Islet precursor cell (in vitro differentiated cells): ENCODE measurements around the gene MERTK.
A peak's percentile ranks its signal among the peaks of the same experiment; 100 is the strongest.
"Not testable (repeated sequence)": the region's sequence is repeated elsewhere in the genome, so short reads cannot be mapped to it uniquely, and the experiment has no call there.

Experiments
- DNase-seq: peaks from one replicate; pipeline ENCODE4 v3.0.0-alpha.2; 2018

Gene MERTK

DNA sequence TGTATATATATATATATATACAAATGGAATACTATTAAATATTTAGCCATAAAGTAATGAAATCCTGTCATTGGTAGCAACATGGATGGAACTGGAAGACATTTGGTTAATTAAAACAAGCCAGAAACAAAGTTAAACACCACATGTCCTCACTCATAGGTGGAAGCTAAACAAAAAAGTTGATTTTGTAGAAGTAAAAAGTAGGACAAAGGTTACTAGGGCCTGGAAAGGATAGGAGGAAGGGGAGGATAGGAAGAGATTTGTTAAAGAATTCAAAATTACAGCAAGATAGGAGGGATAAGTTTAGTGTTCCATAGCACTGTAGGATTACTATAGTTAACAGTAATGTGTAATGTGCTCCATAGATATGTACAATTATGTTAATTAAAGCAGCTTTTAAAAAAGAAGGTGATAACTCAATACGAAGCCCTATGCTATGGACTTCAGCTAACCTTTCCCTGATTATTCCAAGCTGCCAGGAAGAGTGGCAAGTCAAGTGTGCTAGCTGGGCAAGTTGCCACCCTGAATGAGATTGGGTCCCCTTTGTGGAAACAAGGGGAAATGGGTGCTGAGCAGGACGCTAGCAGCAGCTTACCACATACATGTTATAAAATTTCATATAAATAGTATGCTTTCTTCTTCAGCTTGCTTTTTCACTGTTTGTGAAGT is 12.3 kb downstream of the MERTK start:
- DNase-seq = no peak

DNA sequence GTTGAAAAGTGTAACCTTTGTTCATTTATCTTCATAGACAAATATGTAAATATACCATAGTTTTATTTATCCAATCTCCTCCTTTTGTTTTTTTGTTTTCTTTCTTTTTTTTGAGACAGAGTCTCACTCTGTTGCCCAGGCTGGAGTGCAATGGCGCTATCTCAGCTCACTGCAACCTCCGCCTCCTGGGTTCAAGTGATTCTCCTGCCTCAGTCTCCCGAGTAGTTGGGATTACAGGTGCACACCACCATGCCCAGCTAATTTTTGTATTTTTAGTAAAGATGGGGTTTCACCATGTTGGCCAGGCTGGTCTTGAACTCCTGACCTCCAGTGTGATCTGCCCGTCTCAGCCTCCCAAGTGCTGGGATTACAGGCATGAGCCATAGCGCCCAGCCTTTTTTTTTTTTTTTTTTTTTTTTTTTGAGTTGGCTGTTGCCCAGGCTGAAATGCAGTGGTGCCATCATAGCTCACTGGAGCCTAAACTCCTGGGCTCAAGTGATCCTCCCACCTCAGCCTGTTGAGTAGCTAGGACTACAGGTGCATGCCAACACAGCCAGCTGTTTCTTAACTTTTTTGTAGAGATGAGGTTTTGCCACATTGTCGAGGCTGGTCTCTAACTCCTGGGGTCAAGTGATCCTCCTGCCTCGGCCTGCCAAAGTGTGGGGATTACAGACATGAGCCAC is 13.0 kb downstream of the MERTK start:
- DNase-seq = peak; percentile 7

DNA sequence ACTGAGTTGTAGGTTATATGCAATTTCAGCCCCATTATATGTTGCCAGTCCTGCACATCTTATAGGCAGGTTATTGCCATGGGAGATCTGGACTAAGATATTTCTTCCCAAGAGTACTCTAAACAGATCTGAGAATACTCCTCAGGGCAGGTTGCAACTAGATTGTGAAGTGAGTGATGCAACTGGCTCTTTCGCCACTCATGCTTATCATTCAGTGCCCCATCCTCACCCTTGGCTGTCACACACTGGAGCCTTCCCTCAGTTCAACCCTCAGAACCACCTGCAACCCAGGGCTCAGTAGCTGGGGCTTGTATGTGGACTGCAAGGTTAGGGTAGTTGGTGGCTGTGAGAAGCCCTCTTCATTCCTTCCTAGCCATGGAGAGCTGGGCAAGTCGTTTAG is 14.1 kb downstream of the MERTK start:
- DNase-seq = peak; percentile 50

DNA sequence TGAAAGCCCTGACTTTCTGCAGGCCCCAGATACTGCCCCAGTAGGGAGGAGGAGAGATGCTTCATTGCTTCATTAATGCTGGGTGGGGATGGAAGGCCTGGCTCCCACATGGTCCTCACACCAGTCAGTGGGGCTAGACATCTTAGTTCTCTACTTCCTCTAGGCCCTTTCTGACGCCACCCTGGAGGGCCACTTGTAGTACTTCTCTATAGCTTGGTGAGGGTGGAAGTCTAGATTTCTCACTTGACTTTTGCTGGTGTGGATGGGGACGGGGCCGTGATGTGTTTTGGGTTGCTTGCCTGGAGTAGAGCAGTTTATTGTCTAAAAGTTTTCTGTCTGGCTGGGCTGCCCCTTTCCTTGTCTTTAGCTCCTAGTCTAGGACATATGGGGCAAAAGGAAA is 18.7 kb downstream of the MERTK start:
- no peak for DNase-seq

DNA sequence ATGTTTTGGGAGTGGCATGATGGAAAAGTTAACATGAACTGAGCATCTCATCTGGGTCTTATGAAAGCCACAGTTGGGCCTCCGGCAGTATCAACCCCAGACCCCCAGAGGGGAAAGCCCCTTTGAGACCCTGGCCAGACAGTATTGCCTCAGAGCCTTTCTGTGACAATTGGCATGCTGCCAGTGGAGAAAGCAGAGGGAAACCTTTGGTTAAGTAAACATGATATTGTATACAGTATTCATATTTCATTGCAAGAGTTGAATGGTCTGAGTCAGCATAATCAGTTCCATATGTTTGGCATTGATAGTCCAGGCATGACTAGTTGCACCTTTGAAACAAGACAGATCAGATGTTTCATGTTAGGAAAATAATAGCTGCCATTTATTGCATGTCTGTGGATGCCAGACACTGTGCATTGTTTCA is 20.0 kb downstream of the MERTK start:
- peak; percentile 12 for DNase-seq

DNA sequence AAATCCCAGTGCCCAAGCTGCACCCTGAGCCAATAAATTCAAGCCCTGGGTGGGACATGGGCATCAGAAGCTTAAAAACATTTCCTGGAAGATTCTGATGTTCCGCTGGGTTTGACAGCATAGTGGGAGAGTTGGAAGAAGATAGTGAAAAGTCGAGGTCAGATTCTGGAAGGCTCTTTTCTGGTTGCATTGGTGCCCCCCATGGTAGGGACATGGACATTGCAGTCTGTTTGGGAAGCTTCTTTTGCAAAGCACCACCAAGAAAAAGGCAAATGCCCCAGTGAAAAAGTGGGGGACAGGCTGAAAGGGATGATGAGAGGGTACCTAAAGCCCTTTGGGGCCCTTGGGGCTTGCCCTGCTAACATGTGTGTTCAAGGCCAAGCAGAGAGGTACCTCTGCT is 21.0 kb downstream of the MERTK start:
- DNase-seq = peak; percentile 55

DNA sequence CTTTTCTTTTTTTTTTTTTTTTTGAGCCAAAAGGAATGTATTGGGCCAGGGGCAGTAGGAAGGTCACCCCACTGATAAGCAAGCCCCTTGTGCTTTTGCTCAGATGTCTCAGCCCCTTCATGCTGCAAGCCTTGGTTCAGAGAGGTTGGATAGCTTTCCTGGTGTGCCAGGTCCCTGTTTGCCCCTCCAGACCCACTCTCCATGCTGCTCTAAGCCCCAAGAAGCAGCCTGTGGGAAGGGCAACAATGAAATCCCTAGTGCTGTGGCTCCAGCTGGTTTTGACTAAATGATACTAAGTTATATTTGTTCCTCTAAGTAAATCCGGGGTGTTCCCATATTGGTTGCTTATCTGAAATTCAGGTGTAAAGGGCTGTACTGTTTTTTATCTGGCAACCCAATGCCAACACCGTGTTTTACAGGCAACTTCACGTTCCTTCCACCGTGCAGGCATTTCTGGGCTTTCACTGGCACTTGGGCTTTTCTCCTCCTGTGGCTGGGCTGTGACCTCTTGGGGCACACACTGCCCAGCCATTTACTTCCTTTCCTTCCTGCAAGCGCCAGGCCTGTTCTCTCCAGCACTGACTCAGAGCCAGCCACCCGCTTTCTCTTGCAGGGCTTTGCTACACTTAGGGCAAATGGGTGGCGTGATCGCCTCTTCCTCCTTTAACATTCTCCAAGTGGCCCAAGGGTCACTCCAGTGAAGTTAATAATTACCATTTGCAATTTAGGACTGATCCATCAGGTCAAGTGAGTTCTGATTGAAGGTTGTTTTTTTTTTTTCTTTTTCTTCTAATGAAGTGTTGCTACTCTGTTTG is 21.6 kb downstream of the MERTK start:
- DNase-seq = peak; percentile 73

DNA sequence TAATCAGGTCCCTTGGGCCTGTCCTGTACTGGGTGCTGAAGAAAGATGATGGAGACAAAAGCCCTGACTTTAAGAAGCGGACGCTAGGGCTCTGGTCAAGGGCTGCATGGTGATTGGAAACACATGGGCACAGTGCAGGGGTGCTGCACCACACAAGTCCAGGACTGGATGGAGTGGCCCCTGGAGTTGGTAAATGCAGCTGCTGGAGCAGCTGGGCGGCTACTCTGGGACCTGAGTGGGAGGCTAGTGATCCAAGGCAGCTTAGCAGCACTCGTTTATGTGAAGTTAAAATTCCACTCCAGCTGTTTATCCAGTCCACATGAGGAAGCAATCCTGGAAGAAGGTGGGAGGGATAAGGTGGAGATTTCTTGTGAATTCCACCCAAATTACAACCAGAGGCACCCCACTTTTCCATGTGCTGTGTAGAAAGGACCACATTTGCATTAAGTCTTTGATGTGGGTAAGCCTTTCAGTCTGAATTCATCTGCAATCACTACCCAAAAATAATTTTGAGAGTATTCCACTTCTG is 24.9 kb downstream of the MERTK start:
- DNase-seq = peak; percentile 49

DNA sequence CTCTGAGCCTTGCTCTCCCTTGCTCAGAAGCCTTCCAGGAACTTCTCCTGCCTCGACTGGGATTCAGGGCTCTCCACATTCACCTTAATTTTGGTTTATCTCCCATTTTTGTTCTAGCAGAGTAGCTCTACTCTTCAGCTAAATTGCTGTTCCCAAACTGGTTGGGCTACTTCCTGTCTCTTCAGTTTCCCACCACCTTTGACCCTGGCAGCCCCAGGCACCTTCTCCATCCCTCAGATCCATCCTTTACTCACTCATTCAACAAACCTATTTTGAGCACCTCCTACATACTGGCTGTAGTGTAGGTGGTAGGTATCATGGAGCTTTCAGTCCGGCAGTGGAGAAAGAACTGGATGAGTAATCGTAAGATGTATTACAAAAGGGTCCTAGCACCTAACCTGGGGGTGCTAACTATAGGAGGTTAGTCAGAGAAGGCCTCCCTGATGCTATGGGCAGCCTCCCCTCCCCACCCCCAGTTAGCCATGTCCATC is 26.3 kb downstream of the MERTK start:
- no peak for DNase-seq

DNA sequence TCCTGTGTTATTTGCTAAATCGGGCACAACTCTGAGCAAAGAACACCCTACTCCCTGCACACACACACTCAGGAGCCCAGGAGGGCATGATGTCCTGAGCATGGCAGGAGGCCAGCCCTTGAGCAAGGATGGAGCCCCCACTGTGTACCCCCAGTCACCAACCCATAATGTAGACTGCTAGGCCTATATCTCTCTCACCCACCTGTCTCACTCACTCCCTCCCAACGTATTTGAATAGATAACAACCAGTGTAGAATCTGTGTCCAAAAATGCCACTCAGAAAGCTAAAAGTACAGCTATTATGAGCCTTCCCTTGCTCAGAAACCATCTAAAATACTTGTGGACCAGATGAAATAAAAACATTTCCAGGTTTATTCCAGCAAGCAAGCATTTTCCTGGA is 29.3 kb downstream of the MERTK start:
- no peak for DNase-seq

DNA sequence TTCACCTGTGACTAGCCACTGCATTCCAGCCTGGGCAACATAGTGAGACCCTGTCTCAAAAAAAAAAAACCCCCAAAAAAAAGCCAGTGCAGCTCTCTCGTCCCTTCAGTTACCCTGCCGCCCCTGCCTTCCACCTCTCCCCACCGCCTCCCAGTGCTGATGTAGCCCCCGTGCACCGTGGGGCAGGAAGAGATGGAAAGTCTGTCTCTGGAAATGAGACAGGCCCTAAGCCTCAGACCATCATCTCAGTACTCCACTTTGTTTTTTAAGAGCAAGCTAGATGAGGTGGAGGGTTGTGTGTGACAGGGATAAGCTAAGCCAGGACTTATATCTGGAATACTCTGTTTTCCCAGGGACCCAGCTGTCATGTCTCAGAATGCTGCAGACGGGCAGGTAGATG is 32.0 kb downstream of the MERTK start:
- no peak for DNase-seq

DNA sequence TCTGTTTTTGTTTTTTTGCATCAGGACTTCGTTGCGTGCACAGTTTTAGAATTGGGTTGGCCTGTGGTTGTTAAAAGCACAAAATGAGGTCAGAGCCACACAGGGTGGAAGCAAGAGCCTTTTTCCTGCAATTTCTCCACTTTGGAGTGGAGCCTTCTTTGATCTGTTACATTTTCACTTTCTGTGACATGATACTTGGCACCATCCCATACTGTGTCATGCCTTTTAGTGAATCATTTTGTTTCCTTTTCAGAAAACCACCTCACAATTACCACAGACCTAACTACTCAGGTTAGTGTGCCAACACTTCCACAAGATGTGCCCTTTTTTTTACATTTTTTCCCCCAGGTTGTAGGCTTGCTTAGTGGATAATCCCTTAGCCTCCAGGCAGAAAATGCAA is 32.5 kb downstream of the MERTK start:
- DNase-seq = peak; percentile 19

DNA sequence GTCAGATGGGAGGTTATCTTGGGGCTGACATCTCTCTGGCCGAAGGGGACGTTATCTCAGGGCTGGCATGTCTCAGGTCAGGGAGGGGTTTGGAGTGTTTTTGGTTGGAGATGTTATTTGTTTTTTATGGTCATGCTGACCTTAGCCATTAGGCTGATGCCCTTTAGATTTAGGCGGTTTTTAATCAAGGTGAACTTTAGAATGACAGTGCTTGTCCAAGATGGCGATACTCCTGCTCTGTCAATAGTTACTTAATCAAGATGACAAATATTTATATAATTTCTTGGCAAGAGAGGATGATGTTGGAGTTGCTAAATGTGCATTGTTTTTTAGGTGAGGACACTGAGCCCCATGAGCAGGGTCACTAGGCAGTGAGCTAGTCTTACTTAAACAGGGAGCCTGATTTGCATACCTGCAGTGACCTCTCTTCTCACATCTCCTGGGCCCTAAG is 34.5 kb downstream of the MERTK start:
- DNase-seq = no peak

DNA sequence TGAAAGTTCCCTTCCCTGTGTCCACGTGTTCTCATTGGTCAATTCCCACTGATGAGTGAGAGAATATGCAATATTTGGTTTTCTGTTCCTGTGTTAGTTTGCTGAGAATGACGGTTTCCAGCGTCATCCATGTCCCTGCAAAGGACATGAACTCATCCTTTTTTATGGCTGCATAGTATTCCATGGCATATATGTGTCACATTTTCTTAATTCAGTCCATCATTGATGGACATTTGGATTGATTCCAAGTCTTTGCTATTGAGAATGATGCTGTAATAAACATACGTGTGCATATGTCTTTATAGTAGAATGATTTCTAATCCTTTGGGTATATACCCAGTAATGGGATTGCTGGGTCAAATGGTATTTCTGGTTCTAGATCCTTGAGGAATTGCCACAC is 35.5 kb downstream of the MERTK start:
- not testable (repeated sequence) for DNase-seq

DNA sequence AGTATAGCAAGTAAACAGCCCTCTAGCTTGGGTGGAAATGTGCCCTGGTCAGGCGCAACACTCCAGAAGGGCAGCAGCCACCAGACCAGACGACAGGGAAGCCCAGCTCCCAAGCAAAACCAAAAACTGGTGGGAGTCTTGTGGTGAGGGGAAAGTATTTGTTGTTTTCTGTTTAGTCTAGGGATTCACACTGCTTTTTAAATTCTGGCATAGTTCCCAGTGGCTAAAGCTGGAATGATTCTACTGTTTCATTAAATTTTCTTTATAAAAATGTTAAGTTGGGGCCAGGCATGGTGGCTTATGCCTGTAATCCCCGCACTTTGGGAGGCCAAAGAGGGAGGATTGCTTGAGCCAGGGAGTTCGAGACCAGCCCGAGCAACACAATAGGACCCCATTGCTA is 38.5 kb downstream of the MERTK start:
- DNase-seq = no peak

DNA sequence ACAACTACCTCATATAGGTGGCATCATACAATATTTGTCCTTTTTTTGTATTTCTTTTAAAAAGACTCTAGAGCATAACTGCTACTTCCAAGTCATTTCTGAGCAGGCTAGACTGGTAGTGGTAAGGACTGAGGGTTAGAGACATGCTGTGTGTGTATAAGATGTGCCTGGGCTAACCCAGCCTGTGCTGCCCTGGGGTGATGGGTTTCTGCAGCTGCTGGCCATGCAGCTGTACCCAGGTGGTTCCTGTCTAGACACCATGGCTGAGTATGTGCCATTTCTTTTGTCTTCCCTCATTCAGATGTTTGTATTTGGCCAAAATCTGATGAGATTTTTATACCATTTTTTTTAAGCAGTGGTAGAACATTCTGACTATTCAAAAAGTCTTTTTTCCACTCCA is 40.0 kb downstream of the MERTK start:
- DNase-seq = no peak

DNA sequence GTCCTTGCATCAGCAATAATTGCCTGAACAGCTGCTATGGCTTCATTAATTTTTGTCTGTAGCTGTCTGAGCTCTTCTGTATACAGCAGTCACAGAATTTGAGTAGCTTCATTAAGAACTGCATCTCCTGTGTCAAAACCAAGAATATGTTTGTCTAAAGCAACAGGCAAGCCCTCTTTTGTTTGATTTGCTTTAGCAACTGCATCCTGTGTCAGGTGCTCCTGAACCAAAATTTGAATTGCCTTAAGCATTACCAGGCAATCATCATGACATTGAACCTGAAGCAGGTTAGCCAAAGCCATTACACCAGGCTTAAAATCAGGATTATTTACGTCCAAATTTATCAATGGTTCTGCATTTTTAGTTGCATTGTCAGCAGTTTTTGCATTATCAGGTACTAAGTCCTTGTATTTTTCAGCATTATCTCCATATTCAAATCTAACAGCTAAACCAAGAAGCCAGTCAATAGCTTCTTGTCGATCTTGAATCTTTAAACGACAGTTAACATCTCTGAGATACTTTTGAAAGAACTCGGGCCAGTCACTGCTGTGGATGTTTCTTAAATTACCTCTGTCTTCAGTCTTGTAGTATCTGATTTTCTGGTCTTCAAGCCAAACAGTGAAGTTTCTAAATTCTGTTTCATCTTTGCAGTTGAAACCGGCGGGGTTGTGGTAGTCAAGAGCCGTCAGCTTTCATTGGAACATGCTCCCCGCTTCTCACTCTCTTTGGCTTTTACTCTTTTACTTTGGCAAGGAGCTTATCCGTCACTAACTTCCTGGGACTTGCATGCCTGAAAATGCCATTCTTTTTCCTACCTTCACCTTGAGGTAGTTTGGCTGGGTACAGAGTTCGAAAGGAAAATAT is 42.2 kb downstream of the MERTK start:
- DNase-seq = no peak

DNA sequence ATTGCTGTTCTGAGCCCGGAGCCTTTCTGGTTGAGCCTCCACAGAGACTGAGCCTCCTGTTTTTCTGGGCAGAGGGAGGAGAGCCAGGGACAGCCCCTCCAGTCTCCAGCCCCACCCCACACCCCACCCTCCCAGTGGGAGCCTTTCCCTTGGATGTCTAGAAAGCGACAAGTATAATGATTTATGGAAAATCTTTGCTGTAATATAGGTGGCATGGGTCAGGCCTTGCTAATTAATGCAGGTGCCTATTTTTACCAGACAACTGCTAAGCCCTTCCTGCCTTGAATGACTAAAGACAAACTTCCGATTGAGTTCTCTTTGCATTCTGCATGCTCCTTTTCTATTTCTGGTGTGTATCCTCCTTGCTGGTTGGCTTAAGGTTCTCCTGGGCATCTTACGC is 43.1 kb downstream of the MERTK start:
- no peak for DNase-seq

DNA sequence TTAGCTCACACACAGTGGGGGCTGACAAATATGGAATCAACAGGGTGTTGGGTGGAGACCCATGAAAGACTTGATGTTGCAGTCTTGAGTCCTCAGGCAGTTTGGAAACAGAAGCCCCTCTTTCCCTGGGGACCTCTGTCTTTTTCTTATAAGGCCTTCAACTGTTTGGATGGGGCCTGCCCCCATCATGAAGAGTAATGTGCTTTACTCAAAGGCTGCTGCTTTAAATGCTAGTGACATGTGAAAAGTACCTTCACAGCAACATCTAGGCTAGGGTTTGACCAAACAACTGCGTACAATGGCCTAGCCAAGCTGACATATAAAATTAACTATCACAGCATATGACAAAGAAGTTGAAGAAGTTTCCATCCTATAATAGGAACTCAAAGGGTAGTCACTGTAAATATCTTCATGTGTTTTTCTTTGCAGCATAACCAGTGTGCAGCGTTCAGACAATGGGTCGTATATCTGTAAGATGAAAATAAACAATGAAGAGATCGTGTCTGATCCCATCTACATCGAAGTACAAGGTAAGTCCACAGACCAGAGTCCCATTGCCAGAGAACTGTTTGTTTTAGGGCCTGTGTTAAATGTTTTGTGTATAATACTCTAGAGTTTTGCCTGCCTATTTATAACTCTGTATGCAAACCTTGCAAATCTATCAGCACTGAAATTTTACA is 46.3 kb downstream of the MERTK start:
- DNase-seq = no peak

DNA sequence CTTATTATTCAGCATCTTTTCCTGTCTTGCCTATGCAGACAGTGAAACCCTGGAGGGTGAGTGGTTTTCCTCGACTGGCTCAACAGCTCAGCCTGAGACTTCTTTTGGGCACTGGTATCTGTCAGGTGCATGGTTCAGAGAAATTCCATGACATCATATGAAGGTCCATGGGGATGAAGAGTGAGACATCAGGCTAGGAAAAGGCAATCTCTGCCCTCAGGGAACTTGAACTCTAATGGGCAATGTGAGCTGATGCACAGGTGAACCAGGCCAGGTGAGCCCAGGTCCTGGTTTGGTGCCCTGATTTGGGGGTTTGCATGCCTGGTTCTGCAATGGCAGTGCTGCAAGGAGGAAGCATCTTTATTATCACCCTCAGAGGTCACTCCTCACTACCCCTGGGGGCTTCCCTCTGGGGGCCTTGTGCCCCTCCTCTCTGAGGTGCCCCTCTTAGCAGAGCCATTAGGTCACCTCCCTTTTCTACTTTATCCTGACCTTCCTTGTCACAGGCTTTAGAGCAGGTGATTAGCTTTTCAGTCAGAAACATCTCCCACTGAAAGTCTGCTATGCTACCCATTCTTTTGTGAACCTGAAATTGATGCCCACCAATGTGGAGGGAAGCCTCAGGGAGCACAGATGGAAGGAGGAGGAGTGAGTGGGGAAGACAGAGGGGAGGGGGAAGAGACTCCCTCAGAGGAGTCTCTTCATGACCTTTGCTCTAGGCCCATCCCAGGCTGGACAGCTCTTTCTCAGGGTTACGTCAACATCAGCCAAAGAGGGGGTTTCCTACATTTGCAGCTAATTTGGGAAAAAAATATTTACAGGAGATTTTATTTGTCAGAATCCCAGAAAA is 47.3 kb downstream of the MERTK start:
- DNase-seq = no peak
